GM18870 (cell line): ENCODE results near the gene CTDSP2.
"Not testable (repeated sequence)": the region's sequence is repeated elsewhere in the genome, so short reads cannot be mapped to it uniquely, and the experiment has no call there.

Source experiments
- ATAC-seq: cut with Tn5 transposase; IDR thresholded peaks from one replicate; pipeline ENCODE4 v1.9.1; 2021; ENCODE audit warnings: moderate library complexity; ENCODE audit not compliant: unreplicated experiment

The CTDSP2 gene

GRCh38 chr12:57846577-57847319, at the start of gene CTDSP2:
TSS of gene CTDSP2 (minus strand) at chr12:57846729. CDS start at chr12:57846435, 294 bp downstream.
- ATAC-seq, result peak; percentile 45

GRCh38 chr12:57896115-57896433, 49.5 kb upstream of the CTDSP2 start:
- ATAC-seq, result no peak

GRCh38 chr12:57895389-57896114, 49.0 kb upstream of the CTDSP2 start:
- ATAC-seq, result no peak

GRCh38 chr12:57894399-57895292, 48.1 kb upstream of the CTDSP2 start:
- ATAC-seq, result no peak

GRCh38 chr12:57893431-57894353, 47.2 kb upstream of the CTDSP2 start:
- no peak for ATAC-seq

- no peak for ATAC-seq
Measured at GRCh38 chr12:57892232-57892972, 45.9 kb upstream of the CTDSP2 start.

- no peak for ATAC-seq
Measured at GRCh38 chr12:57891542-57892228, 45.2 kb upstream of the CTDSP2 start.

- no peak for ATAC-seq
Measured at GRCh38 chr12:57890191-57891115, 43.9 kb upstream of the CTDSP2 start.

- no peak for ATAC-seq
Measured at GRCh38 chr12:57889500-57889989, 43.0 kb upstream of the CTDSP2 start.

- ATAC-seq, result no peak
Measured at GRCh38 chr12:57888409-57889157, 42.1 kb upstream of the CTDSP2 start.

- ATAC-seq, result no peak
Measured at GRCh38 chr12:57887631-57888408, 41.3 kb upstream of the CTDSP2 start.

GRCh38 chr12:57886964-57887363, 40.4 kb upstream of the CTDSP2 start:
- ATAC-seq, result not testable (repeated sequence)

GRCh38 chr12:57886542-57886941, 40.0 kb upstream of the CTDSP2 start:
- no peak for ATAC-seq

- no peak for ATAC-seq
Measured at GRCh38 chr12:57885207-57885606, 38.7 kb upstream of the CTDSP2 start.

GRCh38 chr12:57883700-57884099, 37.2 kb upstream of the CTDSP2 start:
- ATAC-seq, result no peak

- no peak for ATAC-seq
Measured at GRCh38 chr12:57883057-57883456, 36.5 kb upstream of the CTDSP2 start.
